Loucy (cell line): ENCODE results near the gene PLD5.

ENCODE experiments used
- H2AFZ ChIP-seq: fragments of 200-600 bp; sonication (generic); 2 replicates; pipeline ENCODE4 v1.6.0; 2016; ENCODE audit warnings: antibody characterized with exemption, mild to moderate bottlenecking, low read length, moderate library complexity
- H3F3A ChIP-seq: fragments of 200-600 bp; 2 replicates; pipeline ENCODE4 v1.6.0; 2016; ENCODE audit warnings: antibody characterized with exemption, low read depth, mild to moderate bottlenecking
- H3K27me3 ChIP-seq: fragments of 200-600 bp; sonication (generic); 2 replicates; pipeline ENCODE4 v1.6.1; 2014; ENCODE audit warnings: low read length, mild to moderate bottlenecking; ENCODE audit not compliant: insufficient read depth, poor library complexity, severe bottlenecking
- H3K36me3 ChIP-seq: fragments of 200-600 bp; sonication (generic); 2 replicates; pipeline ENCODE4 v1.6.1; 2016; ENCODE audit warnings: low read length; ENCODE audit not compliant: insufficient read depth
- H3K4me1 ChIP-seq: fragments of 200-600 bp; sonication (generic); 2 replicates; pipeline ENCODE4 v1.5.1; 2014; ENCODE audit warnings: low read length, mild to moderate bottlenecking; ENCODE audit not compliant: insufficient read depth, poor library complexity, severe bottlenecking
- H3K4me2 ChIP-seq: fragments of 200-600 bp; sonication (generic); 2 replicates; pipeline ENCODE4 v1.6.0; 2014; ENCODE audit warnings: antibody characterized with exemption, low read length, low read depth, mild to moderate bottlenecking; ENCODE audit not compliant: poor library complexity, severe bottlenecking
- H3K4me3 ChIP-seq: fragments of 200-600 bp; sonication (generic); 2 replicates; pipeline ENCODE4 v1.5.1; 2014; ENCODE audit warnings: low read length, mild to moderate bottlenecking, mixed read lengths; ENCODE audit not compliant: poor library complexity, severe bottlenecking
- H3K79me2 ChIP-seq: fragments of 200-600 bp; sonication (generic); 2 replicates; pipeline ENCODE4 v1.6.1; 2014; ENCODE audit warnings: low read length; ENCODE audit not compliant: insufficient read depth
- H3K9ac ChIP-seq: fragments of 200-600 bp; sonication (generic); 2 replicates; pipeline ENCODE4 v1.6.0; 2014; ENCODE audit warnings: mild to moderate bottlenecking, low read depth, low read length, moderate library complexity; ENCODE audit not compliant: poor library complexity, severe bottlenecking
- H3K9me2 ChIP-seq: fragments of 200-600 bp; sonication (generic); replicated peaks from 2 replicates; pipeline ENCODE4 v1.6.1; 2016; ENCODE audit warnings: low read depth, low read length, mixed read lengths
- H3K9me3 ChIP-seq: fragments of 200-600 bp; sonication (generic); 2 replicates; pipeline ENCODE4 v1.6.1; 2014; ENCODE audit warnings: mild to moderate bottlenecking, antibody characterized with exemption, low read length, low read depth; ENCODE audit not compliant: insufficient read depth
- H4K20me1 ChIP-seq: fragments of 200-600 bp; sonication (generic); 2 replicates; pipeline ENCODE4 v1.6.0; 2014; ENCODE audit warnings: antibody characterized with exemption, low read length, mild to moderate bottlenecking; ENCODE audit not compliant: insufficient read depth, poor library complexity, severe bottlenecking
- CTCF ChIP-seq: fragments of 200-600 bp; sonication (generic); conservative IDR thresholded peaks from 2 replicates; pipeline ENCODE4 v1.5.1; 2014; ENCODE audit warnings: mild to moderate bottlenecking, antibody characterized with exemption, low read length
- EZH2phosphoT487 ChIP-seq: fragments of 200-600 bp; IDR thresholded peaks from 2 replicates; pipeline ENCODE4 v1.6.1; 2018; ENCODE audit warnings: antibody characterized with exemption, mild to moderate bottlenecking, moderate library complexity, borderline replicate concordance

PLD5 gene

GRCh38 chr1:242425232-242425631 lies 99.3 kb downstream of the PLD5 start:
- no peaks in the 10 kb centered on the region for H3K9me2 ChIP-seq
- no peaks in the 10 kb centered on the region for H3K4me1 ChIP-seq
- no peaks in the 10 kb centered on the region for H3K79me2 ChIP-seq
- H3K9me3 ChIP-seq = no peaks in the 10 kb centered on the region
- H3F3A ChIP-seq = no peaks in the 10 kb centered on the region
- H3K9ac ChIP-seq = no peak overlapping the region
- H3K27me3 ChIP-seq = no peaks in the 10 kb centered on the region
- H3K36me3 ChIP-seq = no peaks in the 10 kb centered on the region
- TF ChIP-seq CTCF = no peak
- TF ChIP-seq EZH2phosphoT487 = no peak
- H3K4me3 ChIP-seq = no peak overlapping the region
- H3K4me2 ChIP-seq = no peak overlapping the region
- no peak overlapping the region for H2AFZ ChIP-seq
- H4K20me1 ChIP-seq = no peaks in the 10 kb centered on the region

GRCh38 chr1:242416657-242417056 lies 107.8 kb downstream of the PLD5 start:
- H3K79me2 ChIP-seq = no peaks in the 10 kb centered on the region
- H3K9me3 ChIP-seq = no peaks in the 10 kb centered on the region
- H3F3A ChIP-seq = no peaks in the 10 kb centered on the region
- no peaks in the 10 kb centered on the region for H3K27me3 ChIP-seq
- no peak for TF ChIP-seq CTCF
- no peak for TF ChIP-seq EZH2phosphoT487
- no peak overlapping the region for H3K4me3 ChIP-seq
- H3K9ac ChIP-seq = no peak overlapping the region
- no peaks in the 10 kb centered on the region for H3K4me1 ChIP-seq
- H3K4me2 ChIP-seq = no peak overlapping the region
- H4K20me1 ChIP-seq = no peaks in the 10 kb centered on the region
- H2AFZ ChIP-seq = no peak overlapping the region
- no peaks in the 10 kb centered on the region for H3K36me3 ChIP-seq
- no peaks in the 10 kb centered on the region for H3K9me2 ChIP-seq

- Histone ChIP-seq H3K4me1 (no peaks in the 10 kb centered on the region), H3K9me3 (no peaks in the 10 kb centered on the region), H2AFZ (no peak overlapping the region), H3K36me3 (no peaks in the 10 kb centered on the region), H3K4me3 (no peak overlapping the region), H3F3A (no peaks in the 10 kb centered on the region), H3K27me3 (no peaks in the 10 kb centered on the region), H3K79me2 (no peaks in the 10 kb centered on the region), H4K20me1 (no peaks in the 10 kb centered on the region), H3K9me2 (no peaks in the 10 kb centered on the region), H3K4me2 (no peak overlapping the region), H3K9ac (no peak overlapping the region)
- TF ChIP-seq CTCF = no peak
- TF ChIP-seq EZH2phosphoT487 = no peak
Measured at GRCh38 chr1:242412921-242413320, 111.6 kb downstream of the PLD5 start.
